HepG2 (cell line): Measurements from ENCODE around the gene KIF26B. TPM values are rescaled to one million over a fixed set of nuclear protein-coding genes. Genes with fewer than 3 reads are reported as not detected.

Experiments used
- FOSL1 ChIP-seq: sonication (generic); formaldehyde crosslinking; IDR thresholded peaks from 2 replicates; pipeline ENCODE4 v1.9.0; 2021; ENCODE audit warnings: missing genetic modification reagents, borderline replicate concordance
- LCORL ChIP-seq, 2 experiments: fragments of 450-650 bp in 1 of 2; sonication (generic) in 1 of 2; formaldehyde crosslinking in 1 of 2; IDR thresholded peaks; 2 replicates each; pipeline versions ENCODE4 v1.5.0 to v1.6.1; 2017 to 2020; ENCODE audit warnings: antibody characterized with exemption in 1 of 2, missing genetic modification reagents in 1 of 2
- NFE2L2 ChIP-seq: fragments of 150-350 bp; IDR thresholded peaks from 2 replicates; pipeline ENCODE4 v1.6.1; 2014; ENCODE audit warnings: low read length
- NR2F2 ChIP-seq: IDR thresholded peaks from 2 replicates; pipeline ENCODE4 v1.6.1; 2012; ENCODE audit warnings: low read depth, inconsistent platforms, borderline replicate concordance
- SMARCC2 ChIP-seq: fragments of 450-650 bp; IDR thresholded peaks from 2 replicates; pipeline ENCODE4 v1.6.1; 2017; ENCODE audit warnings: antibody characterized with exemption, mild to moderate bottlenecking
- SOX13 ChIP-seq, 3 experiments: fragments of 450-650 bp in 1 of 3; sonication (generic) in 1 of 3; formaldehyde crosslinking in 1 of 3; IDR thresholded peaks in 2 of 3; conservative IDR thresholded peaks in 1 of 3; 2 replicates each; pipeline versions ENCODE4 v1.5.0 to v1.6.1; 2016 to 2020; ENCODE audit warnings: antibody characterized with exemption in 1 of 3, mild to moderate bottlenecking in 1 of 3, missing compliant biosample characterization in 1 of 3, missing genetic modification reagents in 1 of 3, moderate library complexity in 1 of 3
- SRSF9 ChIP-seq: fragments of 200-400 bp; formaldehyde crosslinking; IDR thresholded peaks from 2 replicates; pipeline ENCODE4 v1.6.1; 2018; ENCODE audit warnings: borderline replicate concordance, mild to moderate bottlenecking, low read depth, low read length; ENCODE audit not compliant: insufficient read depth, poor library complexity, severe bottlenecking
- THRA ChIP-seq: sonication (generic); formaldehyde crosslinking; IDR thresholded peaks from 2 replicates; pipeline ENCODE4 v1.4.0; 2020; ENCODE audit warnings: missing genetic modification reagents, borderline replicate concordance
- TRAFD1 ChIP-seq: sonication (generic); formaldehyde crosslinking; IDR thresholded peaks from 2 replicates; pipeline ENCODE4 v1.5.1; 2020; ENCODE audit warnings: missing genetic modification reagents, mild to moderate bottlenecking, borderline replicate concordance
- ZBTB1 ChIP-seq: sonication (generic); formaldehyde crosslinking; IDR thresholded peaks from 2 replicates; pipeline ENCODE4 v1.4.0; 2020; ENCODE audit warnings: missing genetic modification reagents, borderline replicate concordance
- ZFP90 ChIP-seq: sonication (generic); formaldehyde crosslinking; IDR thresholded peaks from 2 replicates; pipeline ENCODE4 v1.8.0; 2022; ENCODE audit warnings: missing genetic modification reagents, mild to moderate bottlenecking, inconsistent platforms, borderline replicate concordance
- ZNF18 ChIP-seq: sonication (generic); formaldehyde crosslinking; IDR thresholded peaks from 2 replicates; pipeline ENCODE4 v1.8.0; 2022; ENCODE audit warnings: mild to moderate bottlenecking, missing genetic modification reagents; ENCODE audit not compliant: insufficient replicate concordance
- ZNF530 ChIP-seq: sonication (generic); formaldehyde crosslinking; IDR thresholded peaks from 2 replicates; pipeline ENCODE4 v1.5.0; 2020; ENCODE audit warnings: low read depth, mild to moderate bottlenecking, missing genetic modification reagents
- polyA plus RNA-seq, 8 experiments: library from polyadenylated mRNA; depleted of rRNA in 3 of 8; stranded (reverse) in 7 of 8; unstranded in 1 of 8; fragments of >200 nt; fragmentation: Illumina TruSeq in 4 of 8; extraction: Trizol in 4 of 8; gene quantifications; 2 replicates each; pipeline versions ENCODE4 v1.2.1 to v1.2.3, GENCODE V29; 2011 to 2016; ENCODE audit warnings: low read depth in 4 of 8, missing spikeins in 1 of 8, mixed read lengths in 1 of 8; ENCODE audit not compliant: insufficient read depth in 1 of 8
- total RNA-seq, 5 experiments: library from RNA; depleted of rRNA; stranded (reverse); fragments of >200 nt; fragmentation: Illumina TruSeq; extraction: Trizol; gene quantifications; 2 replicates each; pipeline ENCODE4 v1.2.3, GENCODE V29; 2016; ENCODE audit warnings: low read depth in 1 of 5

Gene KIF26B
- total and polyA plus RNA-seq, 2 of the 13 experiments (the other 11 are each of a cell fraction or from before 2014, with no cell fraction given): 0.08 to 0.09 TPM

- no peak for TF ChIP-seq ZFP90 (CRISPR knock-in tag)
- TF ChIP-seq ZNF18 (CRISPR knock-in tag): no peak
- TF ChIP-seq THRA: no peak
- TF ChIP-seq SMARCC2: no peak
- TF ChIP-seq NFE2L2: no peak
- TF ChIP-seq TRAFD1 (CRISPR knock-in tag): no peak
- no peak for TF ChIP-seq ZNF530 (CRISPR knock-in tag)
- TF ChIP-seq SRSF9: no peak
- TF ChIP-seq NR2F2: no peak
- no peak for TF ChIP-seq FOSL1 (CRISPR knock-in tag)
- no peak for TF ChIP-seq ZBTB1 (CRISPR knock-in tag)
- no peak for TF ChIP-seq LCORL (IDR thresholded peaks at IDR 0.05)
- no peak for TF ChIP-seq LCORL (CRISPR knock-in tag; IDR thresholded peaks at IDR 0.05)
- no peak for TF ChIP-seq SOX13 (IDR thresholded peaks at IDR 0.05)
- TF ChIP-seq SOX13 (CRISPR knock-in tag; conservative IDR thresholded peaks at IDR 0.05 in 1 of 2, IDR thresholded peaks at IDR 0.05 in 1 of 2): no peak
Measured at GRCh38 chr1:245464290-245464689, 309.5 kb downstream of the KIF26B start (continued).
